Liver (tissue), 9 donors: ENCODE data around the gene CYBB. TPM values are rescaled to one million over a fixed set of nuclear protein-coding genes. Genes with fewer than 3 reads are reported as not detected.

ENCODE experiments used
- DNase-seq: peaks from one replicate; pipeline ENCODE4 v3.0.0-alpha.2; 2017; ENCODE audit warnings: low spot score
- H3K27ac ChIP-seq, 2 donors: one replicate each; pipeline ENCODE4 v1.7.0; 2013; ENCODE audit warnings: inconsistent platforms in 2 of 2, low read length in 2 of 2, control low read depth in 1 of 2, low read depth in 1 of 2, mild to moderate bottlenecking in 1 of 2
- H3K27me3 ChIP-seq, 4 donors: one replicate each; pipeline versions ENCODE4 v1.6.1 to v1.7.0; 2013; ENCODE audit warnings: low read length in 3 of 4, inconsistent platforms in 1 of 4, mild to moderate bottlenecking in 1 of 4, moderate library complexity in 1 of 4; ENCODE audit not compliant: control insufficient read depth in 4 of 4, insufficient read depth in 4 of 4
- H3K36me3 ChIP-seq, 4 donors: one replicate each; pipeline versions ENCODE4 v1.6.1 to v1.7.0; 2013; ENCODE audit warnings: low read length in 3 of 4, mild to moderate bottlenecking in 3 of 4, low read depth in 1 of 4, moderate library complexity in 1 of 4; ENCODE audit not compliant: control insufficient read depth in 4 of 4, insufficient read depth in 3 of 4
- H3K4me1 ChIP-seq, 4 donors: one replicate each; pipeline versions ENCODE4 v1.6.1 to v1.7.0; 2013; ENCODE audit warnings: low read length in 3 of 4, mild to moderate bottlenecking in 3 of 4, moderate library complexity in 1 of 4; ENCODE audit not compliant: control insufficient read depth in 4 of 4, insufficient read depth in 4 of 4
- H3K4me3 ChIP-seq, 3 donors: one replicate each; pipeline versions ENCODE4 v1.6.1 to v1.7.0; 2013; ENCODE audit warnings: low read length in 3 of 3, control low read depth in 1 of 3, low read depth in 1 of 3, mild to moderate bottlenecking in 1 of 3
- H3K9ac ChIP-seq, 2 donors: one replicate each; pipeline ENCODE4 v1.7.0; 2013; ENCODE audit warnings: low read length in 2 of 2, mild to moderate bottlenecking in 2 of 2, moderate library complexity in 2 of 2, control low read depth in 1 of 2, low read depth in 1 of 2
- H3K9me3 ChIP-seq, 4 donors: one replicate each; pipeline versions ENCODE4 v1.6.1 to v1.7.0; 2013; ENCODE audit warnings: low read length in 3 of 4; ENCODE audit not compliant: control insufficient read depth in 4 of 4
- EGR1 ChIP-seq, 2 donors: IDR thresholded peaks; 2 replicates each; pipeline ENCODE4 v1.6.1; 2016 to 2018; ENCODE audit warnings: antibody characterized with exemption in 2 of 2, low read depth in 2 of 2
- FOXA1 ChIP-seq: IDR thresholded peaks from 2 replicates; pipeline ENCODE4 v1.6.1; 2016; ENCODE audit warnings: antibody characterized with exemption
- GABPA ChIP-seq, 2 donors: IDR thresholded peaks in 1 of 2; conservative IDR thresholded peaks in 1 of 2; 2 replicates each; pipeline ENCODE4 v1.6.1; 2016; ENCODE audit warnings: antibody characterized with exemption in 2 of 2, mild to moderate bottlenecking in 1 of 2, moderate library complexity in 1 of 2
- HNF4A ChIP-seq, 2 donors: conservative IDR thresholded peaks; 2 replicates each; pipeline ENCODE4 v1.6.1; 2016; ENCODE audit warnings: antibody characterized with exemption in 2 of 2, mild to moderate bottlenecking in 2 of 2
- HNF4G ChIP-seq: IDR thresholded peaks from 2 replicates; pipeline ENCODE4 v1.6.1; 2016; ENCODE audit warnings: antibody characterized with exemption
- JUND ChIP-seq, 2 donors: IDR thresholded peaks; 2 replicates each; pipeline ENCODE4 v1.6.1; 2016; ENCODE audit warnings: antibody characterized with exemption in 2 of 2
- NR2F2 ChIP-seq: IDR thresholded peaks from 2 replicates; pipeline ENCODE4 v1.6.1; 2016; ENCODE audit warnings: antibody characterized with exemption
- RAD21 ChIP-seq, 2 donors: IDR thresholded peaks; 2 replicates each; pipeline ENCODE4 v1.6.1; 2016; ENCODE audit warnings: antibody characterized with exemption in 2 of 2, mild to moderate bottlenecking in 2 of 2
- RXRA ChIP-seq, 2 donors: IDR thresholded peaks; 2 replicates each; pipeline ENCODE4 v1.6.1; 2017 to 2018; ENCODE audit warnings: antibody characterized with exemption in 2 of 2, mild to moderate bottlenecking in 1 of 2
- SP1 ChIP-seq: IDR thresholded peaks from 2 replicates; pipeline ENCODE4 v1.6.1; 2018; ENCODE audit warnings: antibody characterized with exemption, mild to moderate bottlenecking
- TAF1 ChIP-seq: conservative IDR thresholded peaks from 2 replicates; pipeline ENCODE4 v1.6.1; 2016; ENCODE audit warnings: antibody characterized with exemption, mild to moderate bottlenecking
- WGBS: extraction: QIAGEN DNeasy Blood & Tissue Kit; methylation state at CpG from one replicate; pipeline ENCODE4 v1.1.7; 2013; 5-methylcytosine and 5-hydroxymethylcytosine counted together
- polyA plus RNA-seq, 2 donors: library from polyadenylated mRNA; stranded (reverse) in 1 of 2; unstranded in 1 of 2; fragments of 200-250 nt in 1 of 2; fragments of >200 nt in 1 of 2; fragmentation: Nextera tagmentation in 1 of 2; extraction: Ambion mirVana in 1 of 2; gene quantifications; one replicate each; pipeline versions ENCODE4 v1.2.1 to v1.2.3, GENCODE V29; 2013 to 2015
- total RNA-seq, 2 donors: library from RNA; depleted of rRNA; stranded (reverse); fragments of >200 nt; gene quantifications; one replicate each; pipeline ENCODE4 v1.2.3, GENCODE V29; 2014
- TF ChIP-seq, protein P1 (sequence below): IDR thresholded peaks from 2 replicates; pipeline ENCODE4 v1.6.1; 2016; ENCODE audit warnings: antibody characterized with exemption
- TF ChIP-seq, protein P2 (sequence below): IDR thresholded peaks from 2 replicates; pipeline ENCODE4 v1.6.1; 2016; ENCODE audit warnings: antibody characterized with exemption
- TF ChIP-seq, protein P3 (sequence below): fragments of 150-350 bp; IDR thresholded peaks from 2 replicates; pipeline ENCODE4 v1.5.1; 2017; ENCODE audit warnings: improper control_type of control experiment, low read depth, low read length; ENCODE audit not compliant: missing input control
- TF ChIP-seq, protein P4 (sequence below): IDR thresholded peaks from 2 replicates; pipeline ENCODE4 v1.6.1; 2016; ENCODE audit warnings: antibody characterized with exemption, mild to moderate bottlenecking
- TF ChIP-seq, protein P5 (sequence below): IDR thresholded peaks from 2 replicates; pipeline ENCODE4 v1.6.1; 2016; ENCODE audit warnings: antibody characterized with exemption
- donor health status: healthy.
- donor health status: healthy.
- donor health status: healthy.
- donor health status: healthy.
- donor health status: healthy.

Gene CYBB
- total and polyA plus RNA-seq, 4 donors = 2.8 to 65.7 (median 14.5) TPM

DNA sequence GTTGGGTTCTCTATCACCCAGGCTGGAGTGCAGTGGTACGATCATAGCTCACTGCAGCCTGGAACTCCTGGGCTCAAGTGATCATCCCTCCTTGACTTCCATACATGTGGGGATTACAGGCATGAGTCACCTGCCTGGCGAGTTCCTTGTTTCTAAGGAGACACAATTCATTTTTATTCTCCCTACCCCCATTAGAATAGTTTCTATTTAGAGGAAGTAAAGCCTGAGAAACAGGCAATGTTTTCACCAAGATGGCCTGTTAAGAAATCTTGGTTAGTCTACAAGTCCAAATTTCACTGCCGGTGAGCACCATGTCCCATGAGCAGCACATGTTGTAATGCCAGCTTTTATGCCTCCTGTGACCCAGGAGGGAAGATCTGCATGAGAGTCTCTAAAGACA is 5.7 kb downstream of the CYBB start:
- Histone ChIP-seq H3K9me3 (no peaks in the 10 kb centered on the region), H3K27ac (no peak overlapping the region), H3K4me1 (peaks cover 0 to 3% (median 0%) of the 10 kb centered on the region in 4 donors), H3K27me3 (no peaks in the 10 kb centered on the region), H3K4me3 (no peak overlapping the region), H3K9ac (no peak overlapping the region), H3K36me3 (no peaks in the 10 kb centered on the region)
- 86% methylated on average over 3 of the region's 3 CpGs for WGBS
- TF ChIP-seq, protein P1, sequence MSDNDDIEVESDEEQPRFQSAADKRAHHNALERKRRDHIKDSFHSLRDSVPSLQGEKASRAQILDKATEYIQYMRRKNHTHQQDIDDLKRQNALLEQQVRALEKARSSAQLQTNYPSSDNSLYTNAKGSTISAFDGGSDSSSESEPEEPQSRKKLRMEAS = no peak
- TF ChIP-seq, protein P2, sequence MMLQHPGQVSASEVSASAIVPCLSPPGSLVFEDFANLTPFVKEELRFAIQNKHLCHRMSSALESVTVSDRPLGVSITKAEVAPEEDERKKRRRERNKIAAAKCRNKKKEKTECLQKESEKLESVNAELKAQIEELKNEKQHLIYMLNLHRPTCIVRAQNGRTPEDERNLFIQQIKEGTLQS = no peak
- no peak for TF ChIP-seq GABPA (IDR thresholded peaks at IDR 0.05 in 1 of 2, conservative IDR thresholded peaks at IDR 0.05 in 1 of 2)
- no peak for TF ChIP-seq RAD21 (IDR thresholded peaks at IDR 0.05)
- no peak for TF ChIP-seq HNF4A (conservative IDR thresholded peaks at IDR 0.05)
- TF ChIP-seq, protein P3, sequence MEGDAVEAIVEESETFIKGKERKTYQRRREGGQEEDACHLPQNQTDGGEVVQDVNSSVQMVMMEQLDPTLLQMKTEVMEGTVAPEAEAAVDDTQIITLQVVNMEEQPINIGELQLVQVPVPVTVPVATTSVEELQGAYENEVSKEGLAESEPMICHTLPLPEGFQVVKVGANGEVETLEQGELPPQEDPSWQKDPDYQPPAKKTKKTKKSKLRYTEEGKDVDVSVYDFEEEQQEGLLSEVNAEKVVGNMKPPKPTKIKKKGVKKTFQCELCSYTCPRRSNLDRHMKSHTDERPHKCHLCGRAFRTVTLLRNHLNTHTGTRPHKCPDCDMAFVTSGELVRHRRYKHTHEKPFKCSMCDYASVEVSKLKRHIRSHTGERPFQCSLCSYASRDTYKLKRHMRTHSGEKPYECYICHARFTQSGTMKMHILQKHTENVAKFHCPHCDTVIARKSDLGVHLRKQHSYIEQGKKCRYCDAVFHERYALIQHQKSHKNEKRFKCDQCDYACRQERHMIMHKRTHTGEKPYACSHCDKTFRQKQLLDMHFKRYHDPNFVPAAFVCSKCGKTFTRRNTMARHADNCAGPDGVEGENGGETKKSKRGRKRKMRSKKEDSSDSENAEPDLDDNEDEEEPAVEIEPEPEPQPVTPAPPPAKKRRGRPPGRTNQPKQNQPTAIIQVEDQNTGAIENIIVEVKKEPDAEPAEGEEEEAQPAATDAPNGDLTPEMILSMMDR = no peak
- no peak for TF ChIP-seq FOXA1
- no peak for TF ChIP-seq EGR1 (IDR thresholded peaks at IDR 0.05; ENCODE audit: low read depth in 2 of 2)
- TF ChIP-seq JUND (IDR thresholded peaks at IDR 0.05) = no peak
- no peak for TF ChIP-seq RXRA (IDR thresholded peaks at IDR 0.05)
- no peak for TF ChIP-seq NR2F2
- DNase-seq = no peak

DNA sequence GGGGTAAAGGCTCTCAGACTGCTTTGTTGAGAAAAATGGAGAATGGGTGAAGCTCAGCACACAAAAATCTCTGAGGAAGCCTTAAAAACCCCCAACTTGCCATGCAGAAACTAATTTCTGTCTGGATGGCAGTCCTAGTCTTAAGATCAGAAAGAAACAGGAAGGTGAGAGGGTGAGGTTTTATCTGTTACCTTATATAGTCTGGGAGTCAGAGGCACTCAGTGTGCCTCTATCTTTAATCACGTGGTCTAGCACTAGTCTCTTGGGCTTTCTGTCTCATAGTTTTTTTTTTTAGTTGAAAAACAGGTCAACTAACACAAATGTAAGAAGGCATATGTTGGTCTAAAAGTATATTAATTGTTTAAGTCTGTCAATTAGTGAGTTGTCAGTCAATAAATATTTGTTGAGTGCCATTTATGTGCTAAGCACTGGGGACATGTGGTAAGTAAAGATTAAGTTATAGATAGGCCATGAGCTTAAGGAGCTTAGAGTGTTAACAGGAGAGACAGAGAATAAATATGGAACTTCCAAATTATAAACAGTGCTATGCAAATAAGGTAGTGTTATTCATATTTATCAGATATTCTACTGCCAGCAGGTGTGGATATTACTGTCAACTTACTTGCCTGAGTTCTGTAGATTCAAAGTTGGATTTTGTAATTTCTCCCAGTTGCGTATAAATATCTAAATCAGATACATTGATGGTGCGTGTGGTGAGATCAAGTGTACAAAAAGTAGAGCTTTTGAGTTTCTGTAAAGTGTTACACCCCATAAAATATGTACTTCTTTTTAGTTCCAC is 7.0 kb downstream of the CYBB start:
- 69% methylated on average over 3 of the region's 3 CpGs for WGBS
- Histone ChIP-seq H3K36me3 (no peaks in the 10 kb centered on the region), H3K9ac (no peak overlapping the region), H3K27ac (no peak overlapping the region), H3K27me3 (no peaks in the 10 kb centered on the region), H3K4me1 (peaks cover 0 to 3% (median 0%) of the 10 kb centered on the region in 4 donors), H3K4me3 (no peak overlapping the region), H3K9me3 (no peaks in the 10 kb centered on the region)
- TF ChIP-seq, protein P2 = no peak
- TF ChIP-seq NR2F2 = no peak
- no peak for TF ChIP-seq HNF4G
- TF ChIP-seq RXRA (IDR thresholded peaks at IDR 0.05) = no peak
- TF ChIP-seq SP1 = no peak
- TF ChIP-seq, protein P1 = no peak
- TF ChIP-seq HNF4A (conservative IDR thresholded peaks at IDR 0.05) = no peak
- TF ChIP-seq, protein P4, sequence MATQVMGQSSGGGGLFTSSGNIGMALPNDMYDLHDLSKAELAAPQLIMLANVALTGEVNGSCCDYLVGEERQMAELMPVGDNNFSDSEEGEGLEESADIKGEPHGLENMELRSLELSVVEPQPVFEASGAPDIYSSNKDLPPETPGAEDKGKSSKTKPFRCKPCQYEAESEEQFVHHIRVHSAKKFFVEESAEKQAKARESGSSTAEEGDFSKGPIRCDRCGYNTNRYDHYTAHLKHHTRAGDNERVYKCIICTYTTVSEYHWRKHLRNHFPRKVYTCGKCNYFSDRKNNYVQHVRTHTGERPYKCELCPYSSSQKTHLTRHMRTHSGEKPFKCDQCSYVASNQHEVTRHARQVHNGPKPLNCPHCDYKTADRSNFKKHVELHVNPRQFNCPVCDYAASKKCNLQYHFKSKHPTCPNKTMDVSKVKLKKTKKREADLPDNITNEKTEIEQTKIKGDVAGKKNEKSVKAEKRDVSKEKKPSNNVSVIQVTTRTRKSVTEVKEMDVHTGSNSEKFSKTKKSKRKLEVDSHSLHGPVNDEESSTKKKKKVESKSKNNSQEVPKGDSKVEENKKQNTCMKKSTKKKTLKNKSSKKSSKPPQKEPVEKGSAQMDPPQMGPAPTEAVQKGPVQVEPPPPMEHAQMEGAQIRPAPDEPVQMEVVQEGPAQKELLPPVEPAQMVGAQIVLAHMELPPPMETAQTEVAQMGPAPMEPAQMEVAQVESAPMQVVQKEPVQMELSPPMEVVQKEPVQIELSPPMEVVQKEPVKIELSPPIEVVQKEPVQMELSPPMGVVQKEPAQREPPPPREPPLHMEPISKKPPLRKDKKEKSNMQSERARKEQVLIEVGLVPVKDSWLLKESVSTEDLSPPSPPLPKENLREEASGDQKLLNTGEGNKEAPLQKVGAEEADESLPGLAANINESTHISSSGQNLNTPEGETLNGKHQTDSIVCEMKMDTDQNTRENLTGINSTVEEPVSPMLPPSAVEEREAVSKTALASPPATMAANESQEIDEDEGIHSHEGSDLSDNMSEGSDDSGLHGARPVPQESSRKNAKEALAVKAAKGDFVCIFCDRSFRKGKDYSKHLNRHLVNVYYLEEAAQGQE = no peak
- TF ChIP-seq FOXA1 = no peak
- TF ChIP-seq, protein P3 = no peak
- TF ChIP-seq, protein P5, sequence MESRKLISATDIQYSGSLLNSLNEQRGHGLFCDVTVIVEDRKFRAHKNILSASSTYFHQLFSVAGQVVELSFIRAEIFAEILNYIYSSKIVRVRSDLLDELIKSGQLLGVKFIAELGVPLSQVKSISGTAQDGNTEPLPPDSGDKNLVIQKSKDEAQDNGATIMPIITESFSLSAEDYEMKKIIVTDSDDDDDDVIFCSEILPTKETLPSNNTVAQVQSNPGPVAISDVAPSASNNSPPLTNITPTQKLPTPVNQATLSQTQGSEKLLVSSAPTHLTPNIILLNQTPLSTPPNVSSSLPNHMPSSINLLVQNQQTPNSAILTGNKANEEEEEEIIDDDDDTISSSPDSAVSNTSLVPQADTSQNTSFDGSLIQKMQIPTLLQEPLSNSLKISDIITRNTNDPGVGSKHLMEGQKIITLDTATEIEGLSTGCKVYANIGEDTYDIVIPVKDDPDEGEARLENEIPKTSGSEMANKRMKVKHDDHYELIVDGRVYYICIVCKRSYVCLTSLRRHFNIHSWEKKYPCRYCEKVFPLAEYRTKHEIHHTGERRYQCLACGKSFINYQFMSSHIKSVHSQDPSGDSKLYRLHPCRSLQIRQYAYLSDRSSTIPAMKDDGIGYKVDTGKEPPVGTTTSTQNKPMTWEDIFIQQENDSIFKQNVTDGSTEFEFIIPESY = no peak
- no peak for TF ChIP-seq GABPA (IDR thresholded peaks at IDR 0.05 in 1 of 2, conservative IDR thresholded peaks at IDR 0.05 in 1 of 2)
- TF ChIP-seq TAF1 = no peak
- no peak for TF ChIP-seq EGR1 (IDR thresholded peaks at IDR 0.05; ENCODE audit: low read depth in 2 of 2)
- no peak for DNase-seq
